Muscle layer of colon (tissue), 2 donors: ENCODE results near the gene KRTAP12-1.
"Not testable (repeated sequence)": the region's sequence is repeated elsewhere in the genome, so short reads cannot be mapped to it uniquely, and the experiment has no call there.

ENCODE experiments used
- H3K27ac ChIP-seq: one replicate; pipeline ENCODE4 v1.7.0; 2013; ENCODE audit warnings: low read depth, mild to moderate bottlenecking, low read length, moderate library complexity
- H3K27me3 ChIP-seq, 2 donors: one replicate each; pipeline ENCODE4 v1.7.0; 2013; ENCODE audit warnings: low read length in 2 of 2, mild to moderate bottlenecking in 2 of 2; ENCODE audit not compliant: insufficient read depth in 2 of 2, control insufficient read depth in 1 of 2
- H3K36me3 ChIP-seq: one replicate; pipeline ENCODE4 v1.7.0; 2013; ENCODE audit warnings: mild to moderate bottlenecking, low read length; ENCODE audit not compliant: insufficient read depth
- H3K4me1 ChIP-seq: one replicate; pipeline ENCODE4 v1.7.0; 2013; ENCODE audit warnings: mild to moderate bottlenecking, low read length; ENCODE audit not compliant: insufficient read depth
- H3K4me3 ChIP-seq, 2 donors: one replicate each; pipeline ENCODE4 v1.7.0; 2013; ENCODE audit warnings: low read length in 2 of 2, low read depth in 1 of 2, mild to moderate bottlenecking in 1 of 2, moderate library complexity in 1 of 2
- H3K9ac ChIP-seq: one replicate; pipeline ENCODE4 v1.7.0; 2013; ENCODE audit warnings: low read length
- H3K9me3 ChIP-seq: one replicate; pipeline ENCODE4 v1.7.0; 2013; ENCODE audit warnings: mild to moderate bottlenecking, low read length
- donor health status: abdominal sarcoma.
- donor health status: Adenocarcinoma of cecum.

KRTAP12-1 gene

GRCh38 chr21:44694776-44695175 is 12.8 kb upstream of the KRTAP12-1 start:
- no peaks in the 10 kb centered on the region for H3K36me3 ChIP-seq
- no peak overlapping the region for H3K9ac ChIP-seq
- H3K4me3 ChIP-seq, result no peak overlapping the region
- no peaks in the 10 kb centered on the region for H3K4me1 ChIP-seq
- no peaks in the 10 kb centered on the region for H3K9me3 ChIP-seq
- peaks cover 0 to 23% of the 10 kb centered on the region in 2 donors for H3K27me3 ChIP-seq
- no peak overlapping the region for H3K27ac ChIP-seq

- H3K4me3 ChIP-seq, result no peak overlapping the region
- H3K27me3 ChIP-seq, result peaks cover 0 to 5% of the 10 kb centered on the region in 2 donors
- H3K27ac ChIP-seq, result no peak overlapping the region
- H3K36me3 ChIP-seq, result no peaks in the 10 kb centered on the region
- H3K9me3 ChIP-seq, result no peaks in the 10 kb centered on the region
- no peaks in the 10 kb centered on the region for H3K4me1 ChIP-seq
- no peak overlapping the region for H3K9ac ChIP-seq
Measured at GRCh38 chr21:44692798-44693512, 11.0 kb upstream of the KRTAP12-1 start.

- Histone ChIP-seq H3K9me3 (no peaks in the 10 kb centered on the region), H3K27ac (no peak overlapping the region), H3K36me3 (no peaks in the 10 kb centered on the region), H3K4me1 (no peaks in the 10 kb centered on the region), H3K4me3 (no peak overlapping the region), H3K9ac (no peak overlapping the region), H3K27me3 (no peaks in the 10 kb centered on the region)
Measured at GRCh38 chr21:44691686-44692085, 9.7 kb upstream of the KRTAP12-1 start.

- H3K36me3 ChIP-seq, H3K9ac ChIP-seq, H3K9me3 ChIP-seq, H3K27me3 ChIP-seq, H3K4me3 ChIP-seq, H3K4me1 ChIP-seq, H3K27ac ChIP-seq: not testable (repeated sequence)
Measured at GRCh38 chr21:44689740-44690139, 7.8 kb upstream of the KRTAP12-1 start.

- H3K4me3 ChIP-seq, result no peak overlapping the region
- H3K4me1 ChIP-seq, result no peaks in the 10 kb centered on the region
- H3K27ac ChIP-seq, result no peak overlapping the region
- H3K9ac ChIP-seq, result no peak overlapping the region
- no peaks in the 10 kb centered on the region for H3K36me3 ChIP-seq
- H3K27me3 ChIP-seq, result no peaks in the 10 kb centered on the region
- H3K9me3 ChIP-seq, result no peaks in the 10 kb centered on the region
Measured at GRCh38 chr21:44687671-44688070, 5.7 kb upstream of the KRTAP12-1 start.

- Histone ChIP-seq H3K9me3 (no peaks in the 10 kb centered on the region), H3K4me3 (no peak overlapping the region), H3K4me1 (no peaks in the 10 kb centered on the region), H3K9ac (no peak overlapping the region), H3K27me3 (no peaks in the 10 kb centered on the region), H3K36me3 (no peaks in the 10 kb centered on the region), H3K27ac (no peak overlapping the region)
Measured at GRCh38 chr21:44686843-44687561, 5.0 kb upstream of the KRTAP12-1 start.

- Histone ChIP-seq H3K36me3 (no peaks in the 10 kb centered on the region), H3K9me3 (no peaks in the 10 kb centered on the region), H3K4me3 (no peak overlapping the region), H3K4me1 (no peaks in the 10 kb centered on the region), H3K27me3 (no peaks in the 10 kb centered on the region), H3K9ac (no peak overlapping the region), H3K27ac (no peak overlapping the region)
Measured at GRCh38 chr21:44686000-44686781, 4.2 kb upstream of the KRTAP12-1 start.

GRCh38 chr21:44685050-44685449 is 3.1 kb upstream of the KRTAP12-1 start:
- H3K4me1 ChIP-seq, H3K4me3 ChIP-seq, H3K27ac ChIP-seq, H3K36me3 ChIP-seq, H3K9me3 ChIP-seq, H3K9ac ChIP-seq, H3K27me3 ChIP-seq: not testable (repeated sequence)

GRCh38 chr21:44684483-44684882 is 2.5 kb upstream of the KRTAP12-1 start:
- Histone ChIP-seq H3K9ac (no peak overlapping the region), H3K4me3 (no peak overlapping the region), H3K4me1 (no peaks in the 10 kb centered on the region), H3K9me3 (no peaks in the 10 kb centered on the region), H3K36me3 (no peaks in the 10 kb centered on the region), H3K27me3 (no peaks in the 10 kb centered on the region), H3K27ac (no peak overlapping the region)

GRCh38 chr21:44684077-44684476 is 2.1 kb upstream of the KRTAP12-1 start:
- no peak overlapping the region for H3K27ac ChIP-seq
- no peaks in the 10 kb centered on the region for H3K36me3 ChIP-seq
- no peaks in the 10 kb centered on the region for H3K4me1 ChIP-seq
- H3K4me3 ChIP-seq, result no peak overlapping the region
- no peaks in the 10 kb centered on the region for H3K27me3 ChIP-seq
- no peaks in the 10 kb centered on the region for H3K9me3 ChIP-seq
- H3K9ac ChIP-seq, result no peak overlapping the region

GRCh38 chr21:44682580-44683151 is 703 bp upstream of the KRTAP12-1 start:
- Histone ChIP-seq H3K27me3 (no peaks in the 10 kb centered on the region), H3K36me3 (no peaks in the 10 kb centered on the region), H3K4me3 (no peak overlapping the region), H3K9ac (no peak overlapping the region), H3K9me3 (no peaks in the 10 kb centered on the region), H3K4me1 (no peaks in the 10 kb centered on the region), H3K27ac (no peak overlapping the region)
